PC-9 (cell line): ENCODE measurements around the gene ZDHHC3.

Source experiments
- EZH2 ChIP-seq: fragments of 200-600 bp; sonication (generic); IDR thresholded peaks from 2 replicates; pipeline ENCODE4 v1.8.0; 2017; ENCODE audit warnings: antibody characterized with exemption, low read depth
- TF ChIP-seq, protein P1 (sequence below): fragments of 200-600 bp; sonication (generic); conservative IDR thresholded peaks from 2 replicates; pipeline ENCODE4 v1.6.1; 2017; ENCODE audit warnings: mixed run types, antibody characterized with exemption, mild to moderate bottlenecking, moderate library complexity

DNA sequence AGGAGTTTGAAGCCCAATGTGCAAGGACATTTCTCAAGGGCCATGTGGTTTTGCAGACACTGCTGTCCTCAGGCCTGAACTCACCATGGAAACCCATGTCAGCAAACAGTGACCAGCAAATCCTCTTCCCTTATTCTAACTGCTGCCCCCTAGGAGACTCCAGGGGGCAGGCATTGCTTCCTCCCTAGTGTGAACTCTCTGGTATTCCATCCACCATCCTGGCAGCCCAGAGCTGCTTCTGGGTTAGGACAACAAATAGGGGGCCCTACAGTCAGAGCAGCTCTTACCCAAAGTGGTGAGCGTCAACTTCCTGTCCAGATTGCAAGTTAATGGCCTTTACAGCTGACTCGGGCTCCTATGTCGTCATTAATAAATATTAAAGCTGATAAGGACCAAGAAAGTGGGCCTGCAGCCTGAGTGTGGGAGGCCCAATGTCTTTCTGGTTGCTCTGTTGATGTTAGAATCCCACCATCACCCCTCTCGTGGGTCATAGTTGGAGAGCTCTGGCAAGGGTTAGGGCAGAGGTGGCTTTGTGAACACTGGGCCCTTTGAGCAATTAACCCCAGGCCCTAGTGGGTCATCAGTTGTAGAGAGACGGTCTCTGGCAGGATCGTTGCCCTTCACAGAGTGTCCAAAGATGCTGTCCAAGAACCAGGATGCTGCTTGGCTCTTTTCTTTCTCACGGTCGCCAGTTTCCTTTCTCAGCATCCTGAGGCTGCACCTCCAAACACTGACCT lies 60.1 kb downstream of the ZDHHC3 start:
- TF ChIP-seq, protein P1, sequence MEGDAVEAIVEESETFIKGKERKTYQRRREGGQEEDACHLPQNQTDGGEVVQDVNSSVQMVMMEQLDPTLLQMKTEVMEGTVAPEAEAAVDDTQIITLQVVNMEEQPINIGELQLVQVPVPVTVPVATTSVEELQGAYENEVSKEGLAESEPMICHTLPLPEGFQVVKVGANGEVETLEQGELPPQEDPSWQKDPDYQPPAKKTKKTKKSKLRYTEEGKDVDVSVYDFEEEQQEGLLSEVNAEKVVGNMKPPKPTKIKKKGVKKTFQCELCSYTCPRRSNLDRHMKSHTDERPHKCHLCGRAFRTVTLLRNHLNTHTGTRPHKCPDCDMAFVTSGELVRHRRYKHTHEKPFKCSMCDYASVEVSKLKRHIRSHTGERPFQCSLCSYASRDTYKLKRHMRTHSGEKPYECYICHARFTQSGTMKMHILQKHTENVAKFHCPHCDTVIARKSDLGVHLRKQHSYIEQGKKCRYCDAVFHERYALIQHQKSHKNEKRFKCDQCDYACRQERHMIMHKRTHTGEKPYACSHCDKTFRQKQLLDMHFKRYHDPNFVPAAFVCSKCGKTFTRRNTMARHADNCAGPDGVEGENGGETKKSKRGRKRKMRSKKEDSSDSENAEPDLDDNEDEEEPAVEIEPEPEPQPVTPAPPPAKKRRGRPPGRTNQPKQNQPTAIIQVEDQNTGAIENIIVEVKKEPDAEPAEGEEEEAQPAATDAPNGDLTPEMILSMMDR: no peak
- TF ChIP-seq EZH2: no peak
